GM18867 (cell line): Measurements from ENCODE around the gene ERMARD.
"Not testable (repeated sequence)": the region's sequence is repeated elsewhere in the genome, so short reads cannot be mapped to it uniquely, and the experiment has no call there.

Experiments
- ATAC-seq: cut with Tn5 transposase; IDR thresholded peaks from one replicate; pipeline ENCODE4 v1.9.1; 2021; ENCODE audit warnings: mild to moderate bottlenecking, moderate library complexity; ENCODE audit not compliant: unreplicated experiment

The ERMARD gene

GRCh38 chr6:169738204-169738975 is 13.0 kb upstream of the ERMARD start:
- no peak for ATAC-seq

- ATAC-seq, result no peak
Measured at GRCh38 chr6:169738976-169739529, 12.4 kb upstream of the ERMARD start.

- ATAC-seq, result no peak
Measured at GRCh38 chr6:169741344-169741743, 10.1 kb upstream of the ERMARD start.

- ATAC-seq, result no peak
Measured at GRCh38 chr6:169745405-169745804, 6.0 kb upstream of the ERMARD start.

- ATAC-seq, result no peak
Measured at GRCh38 chr6:169746556-169746955, 4.9 kb upstream of the ERMARD start.

GRCh38 chr6:169752074-169752623 is 727 bp downstream of the ERMARD start:
- no peak for ATAC-seq

- ATAC-seq, result no peak
Measured at GRCh38 chr6:169755162-169755561, 3.7 kb downstream of the ERMARD start.

- no peak for ATAC-seq
Measured at GRCh38 chr6:169763308-169763707, 11.9 kb downstream of the ERMARD start.

GRCh38 chr6:169763881-169764280 is 12.5 kb downstream of the ERMARD start:
- ATAC-seq, result no peak

GRCh38 chr6:169765789-169766188 is 14.4 kb downstream of the ERMARD start:
- not testable (repeated sequence) for ATAC-seq

GRCh38 chr6:169766232-169766631 is 14.8 kb downstream of the ERMARD start:
- ATAC-seq, result no peak

GRCh38 chr6:169766921-169767736 is 15.7 kb downstream of the ERMARD start:
- no peak for ATAC-seq

GRCh38 chr6:169774347-169774746 is 22.9 kb downstream of the ERMARD start:
- ATAC-seq, result no peak

- ATAC-seq, result no peak
Measured at GRCh38 chr6:169775321-169775720, 23.9 kb downstream of the ERMARD start.

- no peak for ATAC-seq
Measured at GRCh38 chr6:169776379-169776778, 25.0 kb downstream of the ERMARD start.

- no peak for ATAC-seq
Measured at GRCh38 chr6:169777896-169778295, 26.5 kb downstream of the ERMARD start.

- ATAC-seq, result no peak
Measured at GRCh38 chr6:169778646-169779045, 27.2 kb downstream of the ERMARD start.

- ATAC-seq, result no peak
Measured at GRCh38 chr6:169779092-169779815, 27.8 kb downstream of the ERMARD start.

GRCh38 chr6:169779896-169780295 is 28.5 kb downstream of the ERMARD start:
- no peak for ATAC-seq

GRCh38 chr6:169780571-169781091 is 29.2 kb downstream of the ERMARD start:
- no peak for ATAC-seq

GRCh38 chr6:169782966-169783365 is 31.5 kb downstream of the ERMARD start:
- no peak for ATAC-seq
